LNCAP (cell line): ENCODE data around the gene SLX4IP.

ENCODE experiments used
- CTCF ChIP-seq: fragments of 450-650 bp; IDR thresholded peaks from 2 replicates; pipeline ENCODE4 v1.5.1; 2017; ENCODE audit warnings: mild to moderate bottlenecking

Gene SLX4IP

DNA sequence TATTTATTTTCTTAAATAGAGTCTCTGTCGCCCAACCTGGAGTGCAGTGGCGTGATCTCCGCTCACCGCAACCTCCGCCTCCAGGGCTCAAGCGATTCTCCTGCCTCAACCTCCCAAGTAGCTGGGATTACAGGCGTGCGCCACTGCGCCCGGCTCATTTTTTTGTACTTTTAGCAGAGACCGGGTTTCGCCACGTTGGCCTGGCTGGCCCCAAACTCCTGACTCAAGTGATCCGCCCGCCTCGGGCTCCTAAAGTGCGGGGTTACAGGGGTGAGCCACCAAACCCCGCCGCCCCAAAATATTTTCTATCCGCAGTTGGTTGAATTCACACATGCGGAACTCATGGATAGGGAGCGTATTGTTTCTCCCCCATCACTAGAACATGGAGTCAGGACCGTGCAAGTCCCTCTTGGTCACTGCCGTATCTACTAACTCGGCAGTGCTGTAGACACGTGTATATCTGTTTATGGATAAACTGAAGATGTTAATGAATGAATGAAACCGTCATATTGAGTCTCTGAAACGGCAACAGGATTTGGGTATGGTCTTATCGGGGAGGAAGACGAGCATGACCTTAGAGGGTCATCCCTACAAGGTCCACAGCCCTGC lies 2.0 kb upstream of the SLX4IP start:
- no peak for TF ChIP-seq CTCF

DNA sequence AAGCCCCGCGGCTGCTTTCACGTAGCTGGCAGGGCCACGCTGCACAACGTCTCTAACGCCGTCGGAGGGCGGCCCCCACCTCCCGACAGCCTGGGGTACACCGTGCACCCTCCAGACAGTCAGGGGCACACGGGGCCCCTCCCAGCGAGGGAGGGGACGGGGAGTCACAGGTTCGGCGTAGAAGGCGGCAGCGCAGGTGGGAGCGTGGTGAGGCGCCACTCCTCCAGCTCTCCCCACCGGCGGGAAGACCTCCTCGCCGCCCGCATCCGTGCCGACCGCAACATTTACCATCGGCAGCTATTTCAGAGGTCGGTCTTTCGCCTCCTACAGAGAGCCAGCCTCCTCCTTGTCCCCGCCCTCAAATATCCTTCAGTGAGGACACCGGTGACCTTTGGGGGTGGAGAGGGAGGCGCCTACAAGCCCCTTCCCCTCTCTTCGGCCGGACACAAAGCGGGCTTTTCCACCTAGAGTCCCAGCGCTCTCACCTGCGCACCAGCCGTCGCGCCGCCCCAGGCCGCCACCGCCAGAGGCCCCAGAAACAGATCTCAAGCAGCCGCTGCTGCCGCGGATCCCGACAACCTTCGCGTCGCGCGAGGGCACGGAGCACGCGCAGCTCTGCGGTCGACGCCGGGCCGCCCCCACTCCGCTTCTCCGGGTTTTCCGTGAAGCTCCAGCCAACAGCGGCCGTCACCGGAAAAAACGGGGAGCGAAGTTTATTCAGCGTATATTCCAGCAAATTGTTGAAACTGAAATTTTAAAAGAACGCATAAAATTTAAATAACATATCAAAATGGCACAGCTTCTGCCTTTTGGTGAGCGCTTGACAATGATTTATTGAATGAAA lies 1.3 kb upstream of the SLX4IP start, which contains the start of gene MKKS:
Gene MKKS (minus strand): TSS at position 600 of the 844 bp plus-strand sequence. CDS start 20,708 bp downstream, outside the sequence.
- no peak for TF ChIP-seq CTCF

DNA sequence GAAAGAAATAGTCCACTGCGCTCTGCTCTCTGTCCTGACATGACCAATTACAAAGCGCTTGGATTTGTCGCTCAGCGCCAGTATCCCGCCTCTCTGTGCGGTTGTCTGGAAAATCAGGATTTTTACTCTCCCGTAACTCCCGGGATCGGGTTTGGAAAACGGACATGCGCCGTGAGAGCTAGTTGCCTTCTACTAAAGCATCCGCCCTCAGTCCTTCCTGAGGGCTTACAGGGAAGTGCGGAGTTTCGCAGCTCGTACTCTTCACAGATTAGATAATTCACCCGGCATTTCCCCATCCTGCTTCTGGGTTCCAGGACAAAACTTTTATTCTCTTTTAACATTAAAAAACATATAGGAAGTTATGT lies 656 bp upstream of the SLX4IP start:
- no peak for TF ChIP-seq CTCF

- TF ChIP-seq CTCF = no peak
Measured at GRCh38 chr20:10436053-10436699, 1.1 kb downstream of the SLX4IP start.

DNA sequence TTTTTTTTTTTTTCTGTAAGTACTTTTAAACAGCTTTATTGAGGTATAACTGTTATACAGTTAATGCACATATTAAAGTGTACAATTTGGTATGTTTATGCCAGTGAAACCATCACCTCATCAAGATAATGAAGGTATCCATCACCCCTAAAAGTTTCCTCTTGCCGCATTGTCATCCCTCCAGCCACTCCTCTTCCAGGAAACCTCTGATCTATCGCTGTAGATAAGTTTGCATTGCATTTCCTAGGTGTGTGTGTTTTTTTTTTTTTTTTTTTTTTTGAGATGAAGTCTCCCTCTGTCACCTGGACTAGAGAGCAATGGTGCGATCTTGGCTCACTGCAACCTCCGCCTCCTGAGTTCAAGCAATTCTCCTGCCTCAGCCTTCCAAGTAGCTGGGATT lies 3.1 kb downstream of the SLX4IP start:
- TF ChIP-seq CTCF = no peak

DNA sequence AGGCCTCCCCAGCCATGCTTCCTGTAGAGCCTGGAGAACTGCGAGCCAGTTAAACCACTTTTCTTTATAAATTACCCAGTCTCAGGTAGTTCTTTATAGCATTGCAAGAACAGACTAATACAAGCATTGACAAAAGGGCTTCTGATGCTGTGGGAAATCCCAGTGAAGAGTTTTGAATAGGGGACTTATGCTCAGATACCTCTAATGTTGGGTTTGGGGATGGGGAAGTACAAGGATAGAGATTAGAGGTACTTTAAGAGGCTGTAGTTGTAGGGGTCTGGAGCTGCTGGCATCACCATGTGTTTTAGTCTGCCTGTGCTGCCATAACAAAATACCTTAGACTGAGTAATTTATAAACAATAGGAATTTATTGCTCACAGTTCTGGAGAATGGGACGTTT lies 8.8 kb downstream of the SLX4IP start:
- TF ChIP-seq CTCF = no peak

- no peak for TF ChIP-seq CTCF
Measured at GRCh38 chr20:10445758-10446157, 10.7 kb downstream of the SLX4IP start.
